Liver (tissue), 9 donors: ENCODE results near the gene MLXIP. TPM values are rescaled to one million over a fixed set of nuclear protein-coding genes. Genes with fewer than 3 reads are reported as not detected.

Source experiments
- DNase-seq: peaks from one replicate; pipeline ENCODE4 v3.0.0-alpha.2; 2017; ENCODE audit warnings: low spot score
- H3K27ac ChIP-seq, 2 donors: one replicate each; pipeline ENCODE4 v1.7.0; 2013; ENCODE audit warnings: inconsistent platforms in 2 of 2, low read length in 2 of 2, control low read depth in 1 of 2, low read depth in 1 of 2, mild to moderate bottlenecking in 1 of 2
- H3K27me3 ChIP-seq, 4 donors: one replicate each; pipeline versions ENCODE4 v1.6.1 to v1.7.0; 2013; ENCODE audit warnings: low read length in 3 of 4, inconsistent platforms in 1 of 4, mild to moderate bottlenecking in 1 of 4, moderate library complexity in 1 of 4; ENCODE audit not compliant: control insufficient read depth in 4 of 4, insufficient read depth in 4 of 4
- H3K36me3 ChIP-seq, 4 donors: one replicate each; pipeline versions ENCODE4 v1.6.1 to v1.7.0; 2013; ENCODE audit warnings: low read length in 3 of 4, mild to moderate bottlenecking in 3 of 4, low read depth in 1 of 4, moderate library complexity in 1 of 4; ENCODE audit not compliant: control insufficient read depth in 4 of 4, insufficient read depth in 3 of 4
- H3K4me1 ChIP-seq, 4 donors: one replicate each; pipeline versions ENCODE4 v1.6.1 to v1.7.0; 2013; ENCODE audit warnings: low read length in 3 of 4, mild to moderate bottlenecking in 3 of 4, moderate library complexity in 1 of 4; ENCODE audit not compliant: control insufficient read depth in 4 of 4, insufficient read depth in 4 of 4
- H3K4me3 ChIP-seq, 3 donors: one replicate each; pipeline versions ENCODE4 v1.6.1 to v1.7.0; 2013; ENCODE audit warnings: low read length in 3 of 3, control low read depth in 1 of 3, low read depth in 1 of 3, mild to moderate bottlenecking in 1 of 3
- H3K9ac ChIP-seq, 2 donors: one replicate each; pipeline ENCODE4 v1.7.0; 2013; ENCODE audit warnings: low read length in 2 of 2, mild to moderate bottlenecking in 2 of 2, moderate library complexity in 2 of 2, control low read depth in 1 of 2, low read depth in 1 of 2
- H3K9me3 ChIP-seq, 4 donors: one replicate each; pipeline versions ENCODE4 v1.6.1 to v1.7.0; 2013; ENCODE audit warnings: low read length in 3 of 4; ENCODE audit not compliant: control insufficient read depth in 4 of 4
- ATF3 ChIP-seq: IDR thresholded peaks from 2 replicates; pipeline ENCODE4 v1.6.1; 2016; ENCODE audit warnings: antibody characterized with exemption
- EGR1 ChIP-seq, 2 donors: IDR thresholded peaks; 2 replicates each; pipeline ENCODE4 v1.6.1; 2016 to 2018; ENCODE audit warnings: antibody characterized with exemption in 2 of 2, low read depth in 2 of 2
- FOXA1 ChIP-seq: IDR thresholded peaks from 2 replicates; pipeline ENCODE4 v1.6.1; 2016; ENCODE audit warnings: antibody characterized with exemption
- HNF4G ChIP-seq: IDR thresholded peaks from 2 replicates; pipeline ENCODE4 v1.6.1; 2016; ENCODE audit warnings: antibody characterized with exemption
- JUND ChIP-seq, 2 donors: IDR thresholded peaks; 2 replicates each; pipeline ENCODE4 v1.6.1; 2016; ENCODE audit warnings: antibody characterized with exemption in 2 of 2
- MAX ChIP-seq: IDR thresholded peaks from 2 replicates; pipeline ENCODE4 v1.6.1; 2016; ENCODE audit warnings: antibody characterized with exemption
- NR2F2 ChIP-seq: IDR thresholded peaks from 2 replicates; pipeline ENCODE4 v1.6.1; 2016; ENCODE audit warnings: antibody characterized with exemption
- RAD21 ChIP-seq, 2 donors: IDR thresholded peaks; 2 replicates each; pipeline ENCODE4 v1.6.1; 2016; ENCODE audit warnings: antibody characterized with exemption in 2 of 2, mild to moderate bottlenecking in 2 of 2
- REST ChIP-seq: IDR thresholded peaks from 2 replicates; pipeline ENCODE4 v1.6.1; 2016; ENCODE audit warnings: antibody characterized with exemption, mild to moderate bottlenecking
- SP1 ChIP-seq: IDR thresholded peaks from 2 replicates; pipeline ENCODE4 v1.6.1; 2018; ENCODE audit warnings: antibody characterized with exemption, mild to moderate bottlenecking
- TAF1 ChIP-seq: conservative IDR thresholded peaks from 2 replicates; pipeline ENCODE4 v1.6.1; 2016; ENCODE audit warnings: antibody characterized with exemption, mild to moderate bottlenecking
- WGBS: extraction: QIAGEN DNeasy Blood & Tissue Kit; methylation state at CpG from one replicate; pipeline ENCODE4 v1.1.7; 2013; 5-methylcytosine and 5-hydroxymethylcytosine counted together
- polyA plus RNA-seq, 2 donors: library from polyadenylated mRNA; stranded (reverse) in 1 of 2; unstranded in 1 of 2; fragments of 200-250 nt in 1 of 2; fragments of >200 nt in 1 of 2; fragmentation: Nextera tagmentation in 1 of 2; extraction: Ambion mirVana in 1 of 2; gene quantifications; one replicate each; pipeline versions ENCODE4 v1.2.1 to v1.2.3, GENCODE V29; 2013 to 2015
- total RNA-seq, 2 donors: library from RNA; depleted of rRNA; stranded (reverse); fragments of >200 nt; gene quantifications; one replicate each; pipeline ENCODE4 v1.2.3, GENCODE V29; 2014
- donor health status: healthy.
- donor health status: healthy.
- donor health status: healthy.
- donor health status: healthy.
- donor health status: healthy.

MLXIP gene
- total and polyA plus RNA-seq, 4 donors, result 10.6 to 19.5 (median 11.0) TPM

GRCh38 chr12:122168492-122168891, 89.9 kb downstream of the MLXIP start (continued):
- TF ChIP-seq REST (no peak), ATF3 (no peak), RAD21 (IDR thresholded peaks at IDR 0.05) (no peak), JUND (IDR thresholded peaks at IDR 0.05) (no peak), FOXA1 (no peak), SP1 (no peak), MAX (no peak), TAF1 (no peak), EGR1 (IDR thresholded peaks at IDR 0.05; ENCODE audit: low read depth in 2 of 2) (no peak)

GRCh38 chr12:122171399-122171798, 92.8 kb downstream of the MLXIP start:
- 92% methylated on average over 5 of the region's 5 CpGs for WGBS
- H3K27ac ChIP-seq, result no peak overlapping the region

More at GRCh38 chr12:122171399-122171798, 92.8 kb downstream of the MLXIP start:
- Histone ChIP-seq H3K27me3 (no peaks in the 10 kb centered on the region), H3K36me3 (no peaks in the 10 kb centered on the region), H3K9ac (no peak overlapping the region), H3K9me3 (no peaks in the 10 kb centered on the region), H3K4me1 (peaks cover 0 to 14% (median under 1%) of the 10 kb centered on the region in 4 donors), H3K4me3 (no peak overlapping the region)
- DNase-seq, result no peak
- TF ChIP-seq ATF3, result no peak
- TF ChIP-seq REST, result no peak
- no peak for TF ChIP-seq NR2F2
- no peak for TF ChIP-seq HNF4G
